ENCODE measurements around the gene FSTL5. TPM values are rescaled to one million over a fixed set of nuclear protein-coding genes. Genes with fewer than 3 reads are reported as not detected.

The FSTL5 gene
- total and polyA plus RNA-seq, 2 of the 8 experiments (the other 6 are each of a cell fraction or from before 2014, with no cell fraction given) = 0.09 to 0.32 TPM

DNA sequence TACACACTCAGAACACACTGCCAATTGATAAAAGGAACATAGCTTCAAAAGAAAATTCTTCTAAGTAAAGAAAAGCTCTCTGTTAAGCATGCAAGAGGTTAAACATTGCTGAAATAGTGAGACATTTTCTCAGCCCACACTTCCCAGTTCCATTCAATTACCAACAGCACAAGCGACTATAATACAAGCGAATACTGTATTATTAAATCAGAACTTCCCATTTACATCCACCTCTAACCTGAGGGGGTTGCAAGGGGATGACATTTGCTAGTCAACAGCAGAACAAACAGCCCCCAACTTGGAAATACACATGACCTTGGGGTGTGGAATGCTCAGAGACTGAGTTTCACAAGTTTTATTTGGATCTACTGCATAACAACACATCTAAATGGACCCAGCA lies 1.1 kb downstream of the FSTL5 start:
- ChIA-PET CTCF (ENCODE audit: partially characterized antibody) (interaction anchor here (0.6 to 1.7 kb wide), 2 partner anchors 34 to 111 kb away, joined by 3 to 9 read pairs; no protein-coding TSS in a partner anchor), POLR2A (ENCODE audit: partially characterized antibody) (no interaction called here)
- Histone ChIP-seq H2BK15ac (ENCODE audit: low read length) (no peak overlapping the region), H3K79me1 (ENCODE audit: low read depth, low read length) (no peaks in the 10 kb centered on the region), H2BK120ac (replicated peaks; ENCODE audit: low read depth, low read length) (no peak overlapping the region), H3K79me2 (ENCODE audit: control insufficient read depth in 1 of 2, insufficient read depth in 2 of 2, low read length in 2 of 2) (no peaks in the 10 kb centered on the region), H3K56ac (replicated peaks; ENCODE audit: insufficient read length, low read depth, low read length) (no peak overlapping the region), H3K9ac (replicated peaks in 1 of 4; ENCODE audit: extremely low read depth in 1 of 4, low read depth in 3 of 4, low read length in 3 of 4) (no peak overlapping the region), H4K5ac (ENCODE audit: insufficient read length, low read depth, low read length) (no peak overlapping the region), H4K91ac (replicated peaks; ENCODE audit: insufficient read length, low read length) (no peak overlapping the region), H3K9me3 (ENCODE audit: insufficient read depth in 2 of 2, low read depth in 1 of 2, low read length in 1 of 2) (no peaks in the 10 kb centered on the region), H3K23ac (ENCODE audit: insufficient read length) (no peak overlapping the region), H2AK5ac (ENCODE audit: low read depth, low read length) (no peak overlapping the region), H3K4me2 (ENCODE audit: insufficient read depth in 1 of 2, low read depth in 2 of 2, low read length in 2 of 2) (0 out of 4 replicates have a peak overlapping the region, but pooled peaks of 1 of the 2 experiments have one; percentile 11), H3K4ac (replicated peaks; ENCODE audit: insufficient read length, low read depth, low read length) (no peak overlapping the region), H2BK12ac (ENCODE audit: low read depth, low read length) (no peak overlapping the region), H2BK20ac (ENCODE audit: low read length) (no peak overlapping the region), H3K23me2 (ENCODE audit: low read depth, low read length) (no peaks in the 10 kb centered on the region), H4K20me1 (replicated peaks in 1 of 2; ENCODE audit: control insufficient read depth in 1 of 2, insufficient read depth in 2 of 2, low read length in 2 of 2) (no peaks in the 10 kb centered on the region), H3K27ac (ENCODE audit: low read depth, low read length) (no peak overlapping the region), H2AFZ (ENCODE audit: low read length) (no peak overlapping the region), H3K27me3 (replicated peaks in 1 of 4; ENCODE audit: control insufficient read depth in 3 of 4, extremely low read depth in 1 of 4, insufficient read depth in 3 of 4, low read length in 3 of 4) (no peaks in the 10 kb centered on the region), H4K8ac (ENCODE audit: extremely low read depth, insufficient read depth, low read length) (no peak overlapping the region), H3K36me3 (ENCODE audit: control insufficient read depth in 2 of 4, insufficient read depth in 4 of 4, low read length in 3 of 4) (no peaks in the 10 kb centered on the region), H3K4me3 (ENCODE audit: extremely low read depth in 1 of 4, insufficient read depth in 2 of 4, low read depth in 3 of 4, low read length in 4 of 4) (no peak overlapping the region), H3K18ac (ENCODE audit: extremely low read depth, low read length) (no peak overlapping the region), H2BK5ac (ENCODE audit: low read depth, low read length) (no peak overlapping the region), H3K4me1 (replicated peaks in 1 of 4; ENCODE audit: control insufficient read depth in 3 of 4, insufficient read depth in 4 of 4, low read length in 3 of 4) (0 out of 7 replicates have a peak, but pooled peaks cover 0 to 3% (median 0%) of the 10 kb centered on the region in 4 experiments), H3K14ac (ENCODE audit: insufficient read length) (no peak overlapping the region)
- FAIRE-seq (no peak), DNase-seq (ENCODE audit: low read depth in 1 of 2, low spot score in 2 of 2) (no peak)
- whole genome bisulfite sequencing, 2 experiments (ENCODE audit: extremely low coverage in 1 of 2, insufficient coverage in 1 of 2, insufficient read length in 1 of 2, insufficient replicate concordance in 2 of 2, low coverage in 1 of 2, low lambda C conversion rate in 2 of 2, missing lambda C conversion rate in 1 of 2) = 90% methylated on average over 2 of the region's 2 CpGs; no CpG with 5 or more reads in 1 of the 2 experiments
- TF ChIP-seq MAFK (IDR thresholded peaks at IDR 0.05; ENCODE audit: low read depth, low read length) = no peak
- TF ChIP-seq CBX5 (IDR thresholded peaks at IDR 0.05; ENCODE audit: low read depth, low read length) = no peak
- no peak for TF ChIP-seq TAF7 (optimal IDR thresholded peaks at IDR 0.05; ENCODE audit: borderline replicate concordance, low read depth, low read length)
- TF ChIP-seq GTF2F1 (IDR thresholded peaks at IDR 0.05; ENCODE audit: borderline replicate concordance, low read depth, low read length) = no peak
- TF ChIP-seq HDAC6 (IDR thresholded peaks at IDR 0.05; ENCODE audit: low read depth, low read length) = no peak
- TF ChIP-seq, protein P1, sequence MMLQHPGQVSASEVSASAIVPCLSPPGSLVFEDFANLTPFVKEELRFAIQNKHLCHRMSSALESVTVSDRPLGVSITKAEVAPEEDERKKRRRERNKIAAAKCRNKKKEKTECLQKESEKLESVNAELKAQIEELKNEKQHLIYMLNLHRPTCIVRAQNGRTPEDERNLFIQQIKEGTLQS (IDR thresholded peaks at IDR 0.05; ENCODE audit: insufficient read depth, low read depth, low read length) = no peak
- TF ChIP-seq TAF1 (IDR thresholded peaks at IDR 0.05; ENCODE audit: low read depth, low read length) = no peak
- TF ChIP-seq KDM4A (IDR thresholded peaks at IDR 0.05; ENCODE audit: low read depth, low read length, severe bottlenecking) = no peak
- no peak for TF ChIP-seq HDAC2 (IDR thresholded peaks at IDR 0.05; ENCODE audit: borderline replicate concordance in 1 of 2, low read depth in 2 of 2, low read length in 2 of 2)
- TF ChIP-seq SP4 (IDR thresholded peaks at IDR 0.05; ENCODE audit: low read length) = no peak
- no peak for TF ChIP-seq KDM5A (IDR thresholded peaks at IDR 0.05; ENCODE audit: low read length)
- no peak for TF ChIP-seq POLR2AphosphoS5 (IDR thresholded peaks at IDR 0.05; ENCODE audit: low read depth, low read length)
- no peak for TF ChIP-seq CHD2 (IDR thresholded peaks at IDR 0.05; ENCODE audit: low read length)
- no peak for TF ChIP-seq EGR1 (IDR thresholded peaks at IDR 0.05; ENCODE audit: borderline replicate concordance, low read depth, low read length)

Data from H1 (cell line).